DMS153 (cell line): ENCODE results near the gene REX1BD.

ENCODE experiments used
- DNase-seq: peaks from one replicate; lab custom pipeline; 2025; lab: John Stamatoyannopoulos, UW

The REX1BD gene

DNA sequence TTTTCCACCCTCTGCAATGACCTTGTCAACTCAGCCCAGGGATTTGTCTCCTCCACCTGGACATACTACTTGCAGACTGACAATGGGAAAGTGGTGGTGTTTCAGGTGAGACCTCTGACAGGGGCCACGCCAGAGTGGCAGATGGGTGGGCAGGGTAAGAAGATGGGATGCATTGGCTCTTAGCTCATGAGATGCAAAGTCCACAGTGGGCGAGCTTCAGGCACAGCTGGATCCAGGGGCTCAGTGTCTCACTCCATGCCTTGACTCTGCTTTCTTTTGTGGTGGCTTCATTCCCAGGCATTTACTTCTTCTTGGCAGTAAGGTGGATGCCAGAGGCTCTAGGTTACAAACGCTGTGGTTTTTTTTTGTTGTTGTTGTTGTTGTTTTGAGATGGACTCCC lies 27.4 kb downstream of the REX1BD start:
- no peak for DNase-seq

DNA sequence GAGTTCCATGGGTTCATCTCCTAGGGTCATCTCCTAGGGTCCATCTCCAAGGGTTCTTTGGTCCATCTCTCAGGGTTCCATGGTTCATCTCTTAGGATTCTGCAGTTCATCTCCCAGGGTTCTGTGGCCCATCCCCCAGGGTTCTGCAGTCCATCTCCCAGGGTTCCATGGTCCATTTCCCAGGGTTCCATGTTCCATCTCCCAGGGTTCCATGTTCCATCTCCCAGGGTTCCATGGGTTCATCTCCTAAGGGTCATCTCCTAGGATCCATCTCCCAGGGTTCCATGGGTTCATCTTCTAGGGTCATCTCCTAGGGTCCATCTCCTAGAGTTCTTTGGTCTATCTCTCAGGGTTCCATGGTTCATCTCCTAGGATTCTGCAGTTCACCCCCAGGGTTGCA lies 29.0 kb downstream of the REX1BD start:
- DNase-seq = no peak

DNA sequence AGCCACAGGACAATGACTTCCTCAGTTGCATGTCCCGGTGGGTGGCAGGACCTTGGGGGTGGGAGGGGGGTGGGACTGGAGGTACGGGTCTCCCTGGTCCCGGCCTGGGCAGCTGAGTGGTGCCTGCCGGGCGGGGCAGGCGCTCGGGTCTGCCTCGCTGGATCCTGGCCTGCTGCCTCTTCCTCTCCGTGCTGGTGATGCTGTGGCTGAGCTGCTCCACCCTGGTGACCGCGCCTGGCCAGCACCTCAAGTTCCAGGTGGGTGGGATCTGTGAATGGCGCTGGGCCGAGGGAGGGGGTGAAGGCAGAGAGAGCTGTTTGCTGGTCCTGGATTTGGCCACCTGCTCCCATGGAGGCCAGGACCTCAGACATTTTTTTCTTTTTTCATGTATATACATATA lies 29.6 kb downstream of the REX1BD start:
- no peak for DNase-seq

DNA sequence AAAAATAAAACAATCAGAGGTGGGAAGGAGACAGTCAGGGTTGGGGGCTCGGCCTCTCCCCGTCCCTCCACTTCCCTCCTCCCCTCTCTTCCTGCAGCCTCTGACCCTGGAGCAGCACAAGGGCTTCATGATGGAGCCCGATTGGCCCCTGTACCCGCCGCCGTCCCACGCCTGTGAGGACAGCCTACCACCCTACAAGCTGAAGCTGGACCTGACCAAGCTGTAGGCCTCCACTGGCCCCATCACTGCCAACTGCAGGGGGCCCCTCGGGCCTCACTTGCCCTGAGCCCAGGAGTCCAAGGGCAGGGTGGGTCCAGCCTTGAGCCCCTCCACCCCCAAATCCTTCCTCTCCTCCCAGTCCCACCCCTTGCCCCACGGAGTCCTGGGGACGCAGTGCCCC lies 31.7 kb downstream of the REX1BD start:
- no peak for DNase-seq

DNA sequence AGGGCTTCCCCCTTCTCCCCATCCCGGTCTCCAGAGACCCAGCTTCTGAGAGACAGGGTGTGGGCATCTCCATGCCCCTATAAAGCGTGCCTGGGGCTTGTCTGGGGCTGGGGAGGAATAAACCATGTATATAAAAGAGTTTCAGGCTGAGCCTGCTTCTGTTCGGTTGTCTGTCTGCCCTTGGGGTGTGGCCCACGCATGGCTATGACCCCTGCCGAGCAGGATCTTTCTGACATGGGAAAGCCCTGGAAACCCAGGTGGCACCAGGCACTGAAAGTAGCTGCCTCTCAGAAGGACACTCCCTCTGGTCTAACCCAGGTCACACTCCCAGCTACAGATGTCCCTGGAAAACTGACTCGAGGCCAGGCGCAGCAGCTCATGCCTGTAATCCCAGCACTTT lies 32.3 kb downstream of the REX1BD start:
- no peak for DNase-seq

DNA sequence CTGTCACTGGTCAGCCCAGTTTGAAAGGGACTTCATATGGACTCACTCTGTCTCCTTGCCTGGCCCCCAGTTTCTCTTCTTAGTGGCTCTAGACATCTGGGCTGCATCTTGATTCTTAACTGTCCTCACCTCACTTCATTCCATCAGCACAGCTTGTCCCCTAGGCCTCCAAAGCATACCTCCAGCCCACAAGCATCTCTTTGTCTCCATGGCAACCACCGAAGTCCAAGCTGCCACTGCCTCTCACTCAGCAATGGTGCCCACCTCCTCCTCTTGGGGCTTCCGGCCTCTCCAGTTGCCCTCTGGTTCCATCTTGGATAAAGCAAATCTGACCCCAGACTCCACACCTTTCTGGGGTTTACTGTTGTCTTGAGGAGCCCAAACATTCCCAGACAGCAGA lies 38.3 kb downstream of the REX1BD start:
- DNase-seq = no peak

DNA sequence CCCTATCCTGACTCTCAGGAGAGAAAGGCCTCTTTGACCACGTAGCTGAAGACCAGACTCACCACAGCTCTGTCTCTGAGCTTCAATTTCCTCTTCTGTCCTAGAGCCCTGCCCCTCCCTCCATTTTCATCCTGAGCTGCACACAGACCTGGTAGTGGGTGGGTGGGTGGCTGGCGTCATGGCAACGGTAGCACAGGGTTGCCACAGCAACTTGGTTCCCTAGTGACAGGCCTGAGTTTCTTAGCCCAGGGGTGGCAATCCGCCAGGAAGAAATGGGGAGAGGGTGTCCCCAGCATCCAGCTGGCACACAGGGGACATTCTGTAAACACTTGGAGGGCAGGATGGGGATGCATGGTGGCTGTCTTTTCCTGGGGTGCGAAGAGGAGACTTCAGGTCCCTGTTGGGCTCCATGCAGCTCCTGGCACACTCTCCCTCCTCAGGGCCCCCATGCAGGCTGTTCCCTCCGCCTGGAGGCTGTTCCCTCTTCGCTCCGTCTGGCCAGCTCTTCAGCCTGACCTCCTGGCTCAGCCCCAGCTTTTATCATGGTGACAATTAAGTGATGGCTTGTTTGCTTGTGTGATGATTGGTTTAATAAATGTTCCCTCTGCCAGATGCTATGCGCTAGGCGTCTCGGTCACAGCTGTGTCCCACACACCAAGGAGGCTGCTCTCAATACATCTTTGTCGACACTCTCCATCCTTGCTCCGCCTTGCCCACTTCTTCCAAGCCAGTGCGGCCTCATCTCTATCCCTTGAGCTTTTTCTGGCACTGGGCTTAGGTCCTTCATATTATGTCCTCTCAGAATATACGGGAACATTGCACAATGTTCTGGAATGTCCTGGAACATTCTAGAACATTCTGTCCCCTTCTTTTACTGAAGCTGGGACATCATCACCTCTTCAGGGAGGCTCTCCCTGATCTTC lies 40.8 kb downstream of the REX1BD start:
- DNase-seq = no peak

DNA sequence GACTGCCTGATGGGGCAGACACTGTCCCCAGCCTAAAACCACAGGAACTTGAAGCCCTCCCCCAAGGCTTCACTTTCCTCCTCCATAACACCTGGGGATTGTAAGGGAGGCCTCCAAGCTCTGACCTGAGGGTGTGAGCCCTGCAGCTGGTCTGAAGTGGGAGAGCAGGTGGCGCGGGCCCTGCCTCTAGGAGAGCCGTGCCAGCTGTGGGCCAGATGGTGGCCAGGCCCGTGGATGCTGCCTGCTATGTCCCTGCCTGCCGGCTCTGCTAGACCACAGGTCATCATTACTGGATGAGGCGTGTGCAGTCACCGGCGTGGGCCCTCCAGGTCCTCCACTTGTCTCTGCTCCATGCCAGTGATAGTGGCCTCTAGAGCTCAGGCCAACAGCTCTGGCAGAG lies 44.7 kb downstream of the REX1BD start:
- peak; percentile 3 for DNase-seq

DNA sequence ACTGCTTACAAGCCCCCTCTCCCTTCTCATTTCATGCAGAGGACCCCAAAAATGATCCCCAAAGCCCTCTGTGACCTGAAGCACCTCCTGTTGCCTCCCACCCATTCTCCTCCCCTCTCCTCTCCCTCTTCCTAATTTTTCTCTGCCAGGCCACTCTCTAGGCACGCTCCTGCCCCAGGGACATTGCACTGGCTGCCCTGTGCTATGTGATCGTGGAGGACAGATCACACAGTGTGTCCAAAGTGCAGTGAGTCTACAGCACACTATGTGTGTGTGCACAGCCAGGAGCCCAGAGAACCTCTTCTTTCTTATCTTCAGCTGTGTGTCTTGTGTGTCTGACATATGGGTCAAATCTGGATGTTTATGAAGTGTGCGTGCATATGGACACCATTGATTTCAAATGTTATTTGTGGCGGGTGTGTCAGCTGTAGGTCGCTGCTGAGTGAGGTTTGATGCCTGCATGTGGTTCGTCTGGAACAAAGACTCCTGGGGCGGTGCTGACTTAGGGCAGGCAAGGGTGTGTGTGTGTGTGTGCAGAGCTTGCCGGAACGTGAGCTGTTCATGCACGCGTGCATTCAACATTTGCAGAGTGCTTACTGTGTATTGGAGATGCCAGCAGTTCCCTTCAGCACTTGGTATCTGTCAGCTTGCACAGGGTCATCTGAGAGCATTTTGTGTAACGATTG lies 46.2 kb downstream of the REX1BD start:
- no peak for DNase-seq

DNA sequence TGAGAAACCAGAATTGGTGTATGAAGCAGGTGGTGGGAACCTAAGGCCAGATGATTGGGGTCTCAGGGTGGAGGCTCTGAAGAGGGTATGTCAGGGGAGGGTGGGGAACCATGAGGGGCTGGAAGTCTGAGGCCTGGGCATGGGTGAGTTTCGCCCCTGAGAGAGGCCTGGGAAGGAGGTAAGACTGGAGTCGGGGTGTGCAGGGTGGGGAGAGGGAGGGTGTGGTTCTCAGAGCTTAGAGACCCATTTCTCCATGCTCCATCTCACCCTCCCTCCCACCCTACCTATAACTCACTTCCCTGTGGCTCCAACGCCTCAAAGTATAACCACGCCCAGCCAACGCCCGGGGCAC lies 47.2 kb downstream of the REX1BD start:
- DNase-seq = no peak

DNA sequence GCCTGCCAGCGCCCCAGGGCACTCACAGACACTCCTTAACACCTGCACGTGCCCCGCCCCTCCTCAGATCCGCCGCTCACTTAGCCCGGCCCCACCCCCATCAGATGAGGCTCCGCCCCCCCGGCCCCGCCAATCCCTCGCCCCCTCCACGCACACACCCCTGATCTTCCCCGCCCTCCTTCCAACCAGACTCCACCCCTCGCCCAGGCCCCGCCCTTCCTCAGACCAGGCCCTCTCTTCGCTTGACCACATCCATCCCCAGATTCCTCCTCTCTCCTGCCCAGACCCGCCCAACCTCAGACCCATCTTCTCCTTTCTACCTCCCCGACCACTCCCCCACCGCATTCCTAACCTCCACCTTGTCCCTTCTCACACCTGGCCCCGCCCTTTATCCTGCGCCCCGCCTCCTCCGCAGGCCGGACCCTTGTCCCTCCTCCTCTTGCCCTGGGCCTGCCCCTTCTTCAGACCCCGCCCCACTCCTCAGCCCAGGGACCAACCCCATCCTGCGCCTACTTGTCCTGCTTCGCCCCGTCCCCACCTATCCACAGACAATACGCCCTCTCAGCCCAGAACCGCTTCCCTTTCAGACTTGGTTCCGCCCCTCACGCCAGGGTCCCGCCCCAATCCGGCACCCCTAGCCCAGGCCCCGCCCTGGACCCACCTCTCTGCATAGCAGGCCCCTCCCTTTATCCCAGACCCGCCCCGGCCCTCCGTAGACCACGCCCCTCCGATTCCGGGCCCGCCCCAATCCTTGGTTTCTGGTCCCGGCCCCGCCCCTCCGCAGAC lies 47.8 kb downstream of the REX1BD start:
- peak; percentile 91 for DNase-seq

DNA sequence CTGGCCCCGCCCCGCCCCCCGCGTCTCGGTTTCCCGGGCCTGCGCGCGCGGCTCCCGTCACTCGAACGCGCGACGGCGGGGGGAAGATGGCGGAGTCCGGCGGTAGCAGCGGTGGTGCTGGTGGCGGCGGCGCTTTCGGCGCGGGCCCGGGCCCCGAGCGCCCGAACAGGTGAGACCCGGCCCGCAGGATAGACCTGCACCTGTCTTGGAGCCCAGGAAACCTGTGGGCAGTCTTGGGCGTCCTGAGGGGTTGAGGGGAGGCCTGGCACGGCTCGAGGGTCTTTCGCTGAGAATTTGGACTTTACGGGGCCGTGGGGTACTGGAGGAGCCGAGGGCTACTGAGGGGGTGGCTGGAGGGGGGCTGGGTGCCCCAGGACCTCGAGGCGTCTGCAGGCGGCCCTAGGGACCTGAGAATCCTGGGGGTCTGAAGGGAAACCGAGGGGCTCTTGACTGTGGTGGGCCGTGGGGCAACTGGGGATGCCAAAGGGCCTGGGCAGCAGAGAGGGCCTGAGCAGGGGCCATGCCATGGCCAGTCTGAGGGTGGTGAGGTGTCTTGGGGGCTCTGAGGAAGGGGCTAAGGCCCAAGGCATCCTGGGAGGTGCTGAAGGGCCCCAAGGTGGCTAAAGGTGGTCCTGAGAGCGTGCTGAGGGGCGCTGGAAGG lies 48.5 kb downstream of the REX1BD start, which contains the start of gene KLHL26:
Gene KLHL26, plus strand, starts transcription at position 60 of the 661 bp plus-strand sequence. Its CDS starts 27 bp downstream, at position 87.
- DNase-seq = no peak

DNA sequence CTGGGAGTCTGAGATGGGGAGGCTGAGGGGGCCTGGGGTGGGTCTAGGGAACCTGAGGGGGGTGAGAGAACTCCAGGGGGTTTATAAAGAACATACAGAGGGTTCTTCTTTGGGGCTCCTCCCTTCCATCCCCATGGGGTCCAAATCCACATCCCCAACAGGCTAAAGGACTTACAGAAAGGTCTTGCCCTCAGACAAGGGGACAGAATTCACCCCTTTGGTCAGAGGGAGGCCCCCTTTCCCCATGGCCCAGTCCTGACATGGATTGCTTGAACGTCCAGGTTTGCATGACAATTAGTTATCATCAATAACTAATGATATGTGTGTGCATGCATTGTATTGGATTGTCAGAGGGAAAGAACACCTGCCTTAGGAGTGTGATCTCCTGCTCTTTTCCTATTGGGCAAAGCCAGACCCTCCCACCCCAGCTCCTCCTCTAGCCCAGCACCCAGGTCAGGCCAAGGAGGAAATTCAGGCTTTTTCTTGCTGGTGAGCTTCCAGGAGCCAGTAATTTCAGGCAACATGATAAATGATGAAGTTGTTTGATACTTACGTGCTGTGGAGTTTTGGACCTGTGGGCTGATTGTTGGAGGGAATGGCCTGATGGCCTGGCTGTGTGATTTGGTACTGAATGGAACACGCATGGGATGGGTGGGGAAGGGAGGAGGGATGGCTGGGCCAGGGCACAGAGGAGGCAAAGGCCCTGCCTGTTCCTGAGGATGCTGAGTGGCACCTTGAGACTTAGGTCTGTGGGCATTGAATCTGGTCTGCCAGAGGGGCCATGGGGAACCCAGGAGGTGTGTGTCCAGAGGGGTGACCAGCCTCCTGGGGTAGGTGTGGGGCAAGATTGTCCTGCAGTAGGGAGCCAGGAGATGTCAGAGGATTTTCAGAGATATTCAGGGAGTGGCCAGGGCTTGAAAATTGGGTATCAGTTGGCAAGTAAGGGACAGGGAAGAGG lies 49.4 kb downstream of the REX1BD start:
- DNase-seq = peak; percentile 20

DNA sequence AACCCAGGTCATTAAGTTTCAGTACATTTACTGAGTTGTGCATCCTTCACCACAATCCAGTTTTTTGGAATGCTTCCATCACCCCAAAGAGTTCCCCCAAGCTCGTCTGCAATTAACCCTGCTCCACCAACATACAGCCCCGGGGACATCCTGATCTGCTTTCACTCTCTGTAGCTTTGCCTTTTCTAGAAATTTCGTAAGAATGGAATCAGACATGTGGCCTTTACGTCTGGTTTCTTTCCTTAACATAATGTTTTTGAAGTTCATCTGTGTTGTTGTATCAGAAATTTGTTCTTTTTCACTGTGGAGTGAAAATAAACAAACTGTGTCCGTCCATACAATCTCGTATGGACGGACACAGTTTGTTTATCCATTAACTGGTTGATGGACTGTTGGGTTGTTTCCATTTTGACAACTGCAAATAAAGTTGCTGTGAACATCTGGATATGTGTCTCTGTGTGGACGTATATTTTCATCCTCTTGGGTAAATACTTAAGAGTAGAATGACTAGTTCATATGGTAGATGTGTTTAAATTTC lies 51.2 kb downstream of the REX1BD start:
- no peak for DNase-seq
